GM12878 (cell line): Measurements from ENCODE around the gene ADAMTS4. TPM values are rescaled to one million over a fixed set of nuclear protein-coding genes. Genes with fewer than 3 reads are reported as not detected.

Source experiments
- BCLAF1 ChIP-seq: fragments of 450-650 bp; IDR thresholded peaks from 2 replicates; pipeline ENCODE4 v1.6.1; 2017; ENCODE audit warnings: antibody characterized with exemption, mild to moderate bottlenecking, moderate library complexity
- CUX1 ChIP-seq: IDR thresholded peaks from 2 replicates; pipeline ENCODE4 v1.6.1; 2012; ENCODE audit warnings: improper control_type of control experiment, low read depth, low read length; ENCODE audit not compliant: insufficient replicate concordance
- MTA2 ChIP-seq: fragments of 450-650 bp; IDR thresholded peaks from 2 replicates; pipeline ENCODE4 v1.6.1; 2016; ENCODE audit warnings: low read depth, mild to moderate bottlenecking, moderate library complexity
- PAX8 ChIP-seq: fragments of 450-650 bp; IDR thresholded peaks from 2 replicates; pipeline ENCODE4 v1.6.1; 2017; ENCODE audit warnings: mild to moderate bottlenecking, moderate library complexity
- POLR2A ChIP-seq: IDR thresholded peaks from 2 replicates; pipeline ENCODE4 v1.6.1; 2011; ENCODE audit warnings: low read depth, mild to moderate bottlenecking, low read length
- RB1 ChIP-seq: fragments of 450-650 bp; formaldehyde crosslinking; IDR thresholded peaks from 2 replicates; pipeline ENCODE4 v1.6.1; 2017; ENCODE audit warnings: mild to moderate bottlenecking, borderline replicate concordance
- RCOR1 ChIP-seq: conservative IDR thresholded peaks from 2 replicates; pipeline ENCODE4 v1.6.1; 2012; ENCODE audit warnings: low read depth, low read length, improper control_type of control experiment
- RELB ChIP-seq: fragments of 450-650 bp; IDR thresholded peaks from 2 replicates; pipeline ENCODE4 v1.6.1; 2017; ENCODE audit warnings: low read depth, mild to moderate bottlenecking, moderate library complexity
- REST ChIP-seq: IDR thresholded peaks from 2 replicates; pipeline ENCODE4 v1.6.1; 2012; ENCODE audit warnings: mild to moderate bottlenecking, low read depth, low read length
- RFX5 ChIP-seq: IDR thresholded peaks from 2 replicates; pipeline ENCODE4 v1.6.1; 2011; ENCODE audit warnings: low read depth, low read length, improper control_type of control experiment
- SP1 ChIP-seq: IDR thresholded peaks from one replicate; pipeline ENCODE4 v1.6.1; 2011; ENCODE audit warnings: low read depth, low read length
- SREBF1 ChIP-seq: IDR thresholded peaks from 2 replicates; pipeline ENCODE4 v1.6.1; 2012; ENCODE audit warnings: mild to moderate bottlenecking, low read length
- SUPT20H ChIP-seq: IDR thresholded peaks from 2 replicates; pipeline ENCODE4 v1.6.1; 2011; ENCODE audit warnings: low read depth, mild to moderate bottlenecking, low read length, moderate library complexity, borderline replicate concordance; ENCODE audit not compliant: control insufficient read depth
- SUZ12 ChIP-seq: fragments of 200-600 bp; sonication (generic); IDR thresholded peaks from one replicate; pipeline ENCODE4 v1.6.1; 2018; ENCODE audit warnings: antibody characterized with exemption, mild to moderate bottlenecking; ENCODE audit not compliant: unreplicated experiment
- ZBED1 ChIP-seq: IDR thresholded peaks from 2 replicates; pipeline ENCODE4 v1.6.1; 2016; ENCODE audit warnings: borderline replicate concordance
- ZNF274 ChIP-seq: IDR thresholded peaks from one replicate; pipeline ENCODE4 v1.8.0; 2011; ENCODE audit not compliant: insufficient read length, insufficient read depth
- polyA plus RNA-seq, 11 experiments: library from polyadenylated mRNA; depleted of rRNA in 4 of 11; unstranded in 6 of 11; stranded (reverse) in 5 of 11; fragments of >200 nt; fragmentation: Nextera tagmentation in 4 of 11; fragmentation: Illumina TruSeq in 1 of 11; extraction: Ambion mirVana in 4 of 11; extraction: Trizol in 1 of 11; gene quantifications; 1 replicate in 1 of 11; 2 replicates in 10 of 11; pipeline versions ENCODE4 v1.2.1 to v1.2.3, GENCODE V29; 2011 to 2016; ENCODE audit warnings: inconsistent platforms in 2 of 11, missing spikeins in 2 of 11, low read depth in 1 of 11
- total RNA-seq, 4 experiments: library from RNA; depleted of rRNA in 3 of 4; stranded (reverse); fragments of >200 nt in 3 of 4; fragmentation: Illumina TruSeq in 1 of 4; extraction: Trizol in 1 of 4; gene quantifications; 2 replicates each; pipeline versions ENCODE4 v1.2.1 to v1.2.3, GENCODE V29; 2013 to 2021

Gene ADAMTS4
- total and polyA plus RNA-seq, 10 of the 15 experiments (the other 5 are each of a cell fraction or from before 2014, with no cell fraction given) = 0.01 to 0.13 (median 0.05) TPM; not detected in 2

GRCh38 chr1:161165742-161166668, 32.8 kb downstream of the ADAMTS4 start, which contains the start of gene PPOX (continued):
- TF ChIP-seq ZNF274 (no peak), PAX8 (no peak), SUZ12 (no peak), SREBF1 (no peak; the same call in 1 of the 2 replicates), RELB (peak; percentile 99), CUX1 (no peak), REST (peak; percentile 37; the same call in 1 of the 2 replicates), BCLAF1 (no peak), POLR2A (peak; percentile 88), SP1 (peak; percentile 85), ZBED1 (no peak; the same call in 1 of the 2 replicates), RFX5 (0 out of 2 replicates have a peak, but pooled peaks have one; percentile 61), MTA2 (no peak), RCOR1 (peak; percentile 91; the same call in 1 of the 2 replicates), SUPT20H (no peak), RB1 (peak; percentile 53; the same call in 1 of the 2 replicates)
